Smooth muscle cell (in vitro differentiated cells): Measurements from ENCODE around the gene PRSS2. TPM values are rescaled to one million over a fixed set of nuclear protein-coding genes. Genes with fewer than 3 reads are reported as not detected.

Experiments
- DNase-seq: peaks from one replicate; lab custom pipeline; 2025; ENCODE audit not compliant: unreplicated experiment; lab: John Stamatoyannopoulos, UW
- H2AFZ ChIP-seq: fragments of 200-600 bp; sonication (generic); 2 replicates; pipeline ENCODE4 v1.6.0; 2016; ENCODE audit warnings: antibody characterized with exemption, low read depth, mild to moderate bottlenecking
- H3F3A ChIP-seq: fragments of 200-600 bp; sonication (generic); 2 replicates; pipeline ENCODE4 v1.6.0; 2017; ENCODE audit warnings: antibody characterized with exemption, low read depth
- H3K27ac ChIP-seq: fragments of 200-600 bp; sonication (generic); 2 replicates; pipeline ENCODE4 v1.5.1; 2016; ENCODE audit warnings: low read depth, mild to moderate bottlenecking
- H3K27me3 ChIP-seq: fragments of 200-600 bp; sonication (generic); 2 replicates; pipeline ENCODE4 v1.6.1; 2016; ENCODE audit warnings: low read depth, mild to moderate bottlenecking
- H3K36me3 ChIP-seq: fragments of 200-600 bp; sonication (generic); 2 replicates; pipeline ENCODE4 v1.5.1; 2016; ENCODE audit warnings: low read depth
- H3K4me1 ChIP-seq: fragments of 200-600 bp; sonication (generic); 2 replicates; pipeline ENCODE4 v1.5.1; 2016; ENCODE audit warnings: low read depth
- H3K4me2 ChIP-seq: fragments of 200-600 bp; sonication (generic); 2 replicates; pipeline ENCODE4 v1.6.0; 2016; ENCODE audit warnings: mild to moderate bottlenecking
- H3K4me3 ChIP-seq: fragments of 200-600 bp; sonication (generic); 2 replicates; pipeline ENCODE4 v1.5.1; 2016; ENCODE audit warnings: mild to moderate bottlenecking
- H3K79me2 ChIP-seq: fragments of 200-600 bp; sonication (generic); 2 replicates; pipeline ENCODE4 v1.6.0; 2016; ENCODE audit warnings: low read depth, mild to moderate bottlenecking
- H3K9ac ChIP-seq: fragments of 200-600 bp; sonication (generic); 2 replicates; pipeline ENCODE4 v1.6.0; 2016; ENCODE audit warnings: low read depth
- H3K9me3 ChIP-seq: fragments of 200-600 bp; sonication (generic); replicated peaks from 2 replicates; pipeline ENCODE4 v1.5.1; 2016; ENCODE audit warnings: low read depth
- H4K20me1 ChIP-seq: fragments of 200-600 bp; sonication (generic); 2 replicates; pipeline ENCODE4 v1.6.0; 2016; ENCODE audit warnings: low read depth
- WGBS: methylation state at CpG from one replicate; pipeline ENCODE4 v1.1.7; 2016; ENCODE audit warnings: low lambda C conversion rate; 5-methylcytosine and 5-hydroxymethylcytosine counted together
- polyA plus RNA-seq: library from polyadenylated mRNA; unstranded; fragments of >200 nt; fragmentation: Nextera tagmentation; extraction: Ambion mirVana; gene quantifications from 2 replicates; pipeline ENCODE4 v1.2.1, GENCODE V29; 2016
- total RNA-seq: library from RNA; depleted of rRNA; stranded (reverse); fragments of >200 nt; gene quantifications from 2 replicates; pipeline ENCODE4 v1.2.3, GENCODE V29; 2014
- TF ChIP-seq, protein P1 (sequence below): fragments of 200-600 bp; sonication (generic); IDR thresholded peaks from 2 replicates; pipeline ENCODE4 v1.5.1; 2017; ENCODE audit warnings: borderline replicate concordance, mild to moderate bottlenecking, antibody characterized with exemption; ENCODE audit not compliant: insufficient read depth, poor library complexity, severe bottlenecking

Gene PRSS2
- total and polyA plus RNA-seq, 2 experiments from 2014 or later = not detected

DNA sequence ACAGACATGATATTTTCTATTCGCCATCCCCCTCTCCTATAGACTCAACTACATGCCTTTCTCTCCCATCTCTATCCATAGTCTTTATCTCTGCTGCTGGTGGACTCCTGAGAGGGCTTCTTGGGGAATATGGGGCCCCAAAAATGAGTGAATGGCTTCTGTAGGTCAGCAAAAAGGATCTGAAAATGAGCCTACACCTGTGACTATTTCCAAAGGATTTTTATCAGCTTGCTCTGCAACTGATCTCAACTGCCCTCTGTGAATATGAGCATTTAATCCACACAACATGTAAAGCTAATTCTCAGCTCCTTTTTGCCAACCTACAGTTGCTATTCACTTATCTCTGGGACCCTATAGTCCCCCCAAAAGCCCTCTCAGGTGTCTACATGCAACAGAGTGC, 36.2 kb downstream of the PRSS2 start:
- Histone ChIP-seq H3K4me3 (no peak overlapping the region), H3F3A (no peaks in the 10 kb centered on the region), H3K27ac (no peak overlapping the region), H3K9ac (no peak overlapping the region), H2AFZ (no peak overlapping the region), H3K27me3 (no peaks in the 10 kb centered on the region), H3K9me3 (no peaks in the 10 kb centered on the region), H3K36me3 (no peaks in the 10 kb centered on the region), H3K4me1 (no peaks in the 10 kb centered on the region), H3K4me2 (no peak overlapping the region), H4K20me1 (no peaks in the 10 kb centered on the region), H3K79me2 (no peaks in the 10 kb centered on the region)
- WGBS = 100% methylated on average over 1 of the region's 1 CpG
- TF ChIP-seq, protein P1, sequence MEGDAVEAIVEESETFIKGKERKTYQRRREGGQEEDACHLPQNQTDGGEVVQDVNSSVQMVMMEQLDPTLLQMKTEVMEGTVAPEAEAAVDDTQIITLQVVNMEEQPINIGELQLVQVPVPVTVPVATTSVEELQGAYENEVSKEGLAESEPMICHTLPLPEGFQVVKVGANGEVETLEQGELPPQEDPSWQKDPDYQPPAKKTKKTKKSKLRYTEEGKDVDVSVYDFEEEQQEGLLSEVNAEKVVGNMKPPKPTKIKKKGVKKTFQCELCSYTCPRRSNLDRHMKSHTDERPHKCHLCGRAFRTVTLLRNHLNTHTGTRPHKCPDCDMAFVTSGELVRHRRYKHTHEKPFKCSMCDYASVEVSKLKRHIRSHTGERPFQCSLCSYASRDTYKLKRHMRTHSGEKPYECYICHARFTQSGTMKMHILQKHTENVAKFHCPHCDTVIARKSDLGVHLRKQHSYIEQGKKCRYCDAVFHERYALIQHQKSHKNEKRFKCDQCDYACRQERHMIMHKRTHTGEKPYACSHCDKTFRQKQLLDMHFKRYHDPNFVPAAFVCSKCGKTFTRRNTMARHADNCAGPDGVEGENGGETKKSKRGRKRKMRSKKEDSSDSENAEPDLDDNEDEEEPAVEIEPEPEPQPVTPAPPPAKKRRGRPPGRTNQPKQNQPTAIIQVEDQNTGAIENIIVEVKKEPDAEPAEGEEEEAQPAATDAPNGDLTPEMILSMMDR = no peak
- no peak for DNase-seq

DNA sequence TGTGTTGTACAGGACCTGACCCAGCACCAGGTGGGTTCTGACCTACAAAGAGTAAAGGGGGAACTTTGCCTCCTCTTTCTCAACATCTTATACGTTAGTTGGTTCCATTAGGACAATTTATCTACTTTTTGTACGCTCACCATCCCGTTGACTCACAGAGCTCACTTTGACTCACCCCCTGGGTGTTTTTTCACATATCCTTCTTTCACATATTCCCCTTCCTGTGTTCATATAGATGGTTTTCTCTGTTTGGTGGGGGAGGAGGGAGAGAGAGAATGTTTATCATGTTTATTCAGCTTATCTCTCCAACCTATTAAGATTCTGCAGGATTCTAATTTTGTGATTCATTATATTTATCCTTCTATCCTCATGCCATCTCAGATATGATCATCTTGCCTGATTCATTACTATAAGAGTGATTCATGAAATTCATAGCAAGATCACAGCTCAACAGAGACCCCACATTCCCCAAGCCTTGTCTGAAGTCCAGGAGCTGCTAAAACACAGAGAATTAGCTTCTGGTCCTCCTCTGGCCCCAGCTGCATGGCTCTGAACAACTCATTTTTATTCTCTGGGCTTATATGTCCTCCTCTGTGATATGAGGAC, 37.2 kb downstream of the PRSS2 start:
- no peak overlapping the region for H3K4me3 ChIP-seq
- no peaks in the 10 kb centered on the region for H3F3A ChIP-seq
- no peaks in the 10 kb centered on the region for H3K27me3 ChIP-seq
- no peaks in the 10 kb centered on the region for H4K20me1 ChIP-seq
- H3K36me3 ChIP-seq = no peaks in the 10 kb centered on the region
- WGBS = 48% methylated on average over 3 of the region's 3 CpGs
- no peaks in the 10 kb centered on the region for H3K9me3 ChIP-seq
- peak overlapping the region; percentile 78 for H3K27ac ChIP-seq
- no peaks in the 10 kb centered on the region for H3K4me1 ChIP-seq
- no peak overlapping the region for H3K9ac ChIP-seq
- no peaks in the 10 kb centered on the region for H3K79me2 ChIP-seq
- no peak overlapping the region for H2AFZ ChIP-seq
- no peak for DNase-seq
- no peak overlapping the region for H3K4me2 ChIP-seq
- TF ChIP-seq, protein P1 = no peak

DNA sequence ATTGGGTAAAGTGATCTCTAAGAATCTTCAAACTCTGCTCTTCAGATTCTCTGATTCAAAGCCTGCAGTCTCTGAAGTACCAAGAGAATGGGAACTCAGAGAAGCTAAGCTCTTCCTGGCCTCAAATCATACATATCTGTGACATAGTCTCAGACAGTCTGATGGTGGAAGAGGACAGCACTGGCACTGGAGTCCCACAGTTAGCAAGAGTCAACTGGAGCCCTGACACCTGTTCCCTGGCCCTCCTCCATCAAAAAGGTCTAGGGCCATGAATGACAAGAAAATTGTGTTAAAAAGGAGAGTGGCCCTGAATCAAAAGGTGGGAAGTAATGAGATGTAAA, 37.7 kb downstream of the PRSS2 start:
- H2AFZ ChIP-seq = no peak overlapping the region
- no peaks in the 10 kb centered on the region for H3K9me3 ChIP-seq
- no peaks in the 10 kb centered on the region for H3K27me3 ChIP-seq
- H3K4me1 ChIP-seq = no peaks in the 10 kb centered on the region
- no peak overlapping the region for H3K4me2 ChIP-seq
- no peaks in the 10 kb centered on the region for H3K79me2 ChIP-seq
- no peak for DNase-seq
- no peaks in the 10 kb centered on the region for H3K36me3 ChIP-seq
- TF ChIP-seq, protein P1 = no peak
- H3F3A ChIP-seq = no peaks in the 10 kb centered on the region
- H3K4me3 ChIP-seq = no peak overlapping the region
- peak overlapping the region; percentile 78 for H3K27ac ChIP-seq
- no peaks in the 10 kb centered on the region for H4K20me1 ChIP-seq
- H3K9ac ChIP-seq = no peak overlapping the region
